Measurements from ENCODE around the gene PRKCG.
A peak's percentile ranks its signal among the peaks of the same experiment; 100 is the strongest.

Gene PRKCG

DNA sequence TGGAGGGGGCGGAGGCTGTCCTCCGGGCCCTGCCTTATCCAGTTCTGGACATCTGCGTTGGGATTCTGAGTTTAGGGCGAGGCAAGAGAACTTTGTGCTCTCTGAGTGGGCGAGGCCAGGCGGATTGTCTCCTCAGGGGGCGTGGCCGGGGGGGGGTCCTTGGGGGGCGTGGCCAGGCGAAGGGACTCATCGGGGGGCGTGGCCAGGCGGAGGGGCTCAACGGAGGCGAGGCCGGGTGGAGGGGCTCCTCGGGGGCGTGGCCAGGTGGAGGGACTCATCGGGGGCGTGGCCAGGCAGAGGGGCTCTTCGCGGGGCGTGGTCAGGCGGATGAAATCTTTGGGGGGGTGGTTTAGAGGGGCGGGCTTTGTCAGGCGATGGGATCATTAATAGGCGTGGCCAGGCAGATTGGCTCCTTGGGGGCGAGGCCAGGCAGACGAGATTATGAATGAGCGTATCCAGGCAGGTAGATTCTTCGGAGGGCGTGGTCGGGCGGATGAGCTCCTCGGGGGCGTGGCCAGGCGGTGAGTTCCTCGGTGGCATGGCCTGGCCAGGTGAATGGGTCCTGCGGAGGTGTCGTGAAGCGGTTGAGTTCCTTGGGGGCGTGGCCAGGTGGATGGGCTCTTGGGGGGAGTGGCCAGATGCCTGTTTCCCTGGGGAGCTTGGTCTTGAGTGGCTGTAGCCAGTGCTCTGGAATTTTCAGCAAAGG lies 16.8 kb downstream of the PRKCG start:
- DNase-seq (ENCODE audit: low read depth in 2 of 2): no peak
- no peak for TF ChIP-seq CTCF (IDR thresholded peaks at IDR 0.05; ENCODE audit: low read depth, low read length)

DNA sequence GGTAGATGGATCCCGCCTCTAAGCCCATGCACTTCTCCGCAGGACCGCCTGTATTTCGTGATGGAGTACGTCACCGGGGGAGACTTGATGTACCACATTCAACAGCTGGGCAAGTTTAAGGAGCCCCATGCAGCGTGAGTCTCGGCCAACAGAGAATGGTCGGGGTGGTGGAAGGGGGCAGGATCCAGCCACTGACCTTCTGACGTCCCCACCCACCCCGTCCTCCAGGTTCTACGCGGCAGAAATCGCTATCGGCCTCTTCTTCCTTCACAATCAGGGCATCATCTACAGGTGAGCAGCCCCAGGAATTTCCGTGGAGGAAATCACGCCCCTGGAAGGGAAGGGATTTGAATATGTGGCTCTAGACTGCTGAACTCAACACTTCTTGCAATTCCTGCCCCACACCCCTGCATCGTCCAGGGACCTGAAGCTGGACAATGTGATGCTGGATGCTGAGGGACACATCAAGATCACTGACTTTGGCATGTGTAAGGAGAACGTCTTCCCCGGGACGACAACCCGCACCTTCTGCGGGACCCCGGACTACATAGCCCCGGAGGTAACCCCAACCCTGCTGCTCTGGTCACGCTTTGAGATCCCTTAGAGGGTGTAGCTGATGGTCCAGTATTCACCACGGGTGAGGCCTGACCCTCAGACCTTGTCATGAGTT lies 18.3 kb downstream of the PRKCG start:
- H3K4me3 ChIP-seq (replicated peaks in 1 of 2; ENCODE audit: low read depth in 2 of 2, low read length in 2 of 2): no peak overlapping the region
- TF ChIP-seq CTCF (IDR thresholded peaks at IDR 0.05; ENCODE audit: low read depth, low read length): no peak
- no peak for DNase-seq (ENCODE audit: low read depth in 2 of 2)

More for the DNA sequence above, 16.8 kb downstream of the PRKCG start:
- no peak overlapping the region for H3K4me3 ChIP-seq (replicated peaks in 1 of 2; ENCODE audit: low read depth in 2 of 2, low read length in 2 of 2)

GRCh38 chr19:53903055-53903680 lies 21.2 kb downstream of the PRKCG start:
- H3K4me3 ChIP-seq (replicated peaks in 1 of 2; ENCODE audit: low read depth in 2 of 2, low read length in 2 of 2): no peak overlapping the region
- no peak for TF ChIP-seq CTCF (IDR thresholded peaks at IDR 0.05; ENCODE audit: low read depth, low read length)
- peak; percentile 48 to 59 for DNase-seq (ENCODE audit: low read depth in 2 of 2)

DNA sequence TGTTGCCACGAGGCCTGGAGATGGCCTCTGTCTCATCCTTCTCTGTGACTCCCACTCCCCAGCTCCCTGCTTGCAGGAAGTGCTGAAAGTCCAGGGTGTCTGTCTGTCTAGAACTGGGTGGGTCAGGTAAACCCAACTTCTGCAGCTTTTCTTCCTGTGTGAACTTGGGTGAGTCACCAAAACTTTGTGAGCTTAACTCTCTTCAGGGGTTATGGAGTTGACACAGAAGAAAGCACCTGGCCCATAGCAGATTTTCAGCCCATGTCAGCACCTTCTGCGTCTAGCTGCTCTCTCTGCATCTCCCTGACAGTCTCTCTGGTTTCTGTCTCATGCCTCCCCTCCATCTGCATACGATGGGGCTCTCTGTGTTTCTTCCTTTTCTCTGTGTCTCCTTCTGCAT lies 22.9 kb downstream of the PRKCG start:
- TF ChIP-seq CTCF (IDR thresholded peaks at IDR 0.05; ENCODE audit: low read depth, low read length): no peak
- H3K4me3 ChIP-seq (replicated peaks in 1 of 2; ENCODE audit: low read depth in 2 of 2, low read length in 2 of 2): no peak overlapping the region
- DNase-seq (ENCODE audit: low read depth in 2 of 2): no peak

- DNase-seq (ENCODE audit: low read depth in 2 of 2): no peak
- TF ChIP-seq CTCF (IDR thresholded peaks at IDR 0.05; ENCODE audit: low read depth, low read length): no peak
- H3K4me3 ChIP-seq (replicated peaks in 1 of 2; ENCODE audit: low read depth in 2 of 2, low read length in 2 of 2): no peak overlapping the region
Measured at GRCh38 chr19:53905787-53906186, 23.8 kb downstream of the PRKCG start.

- peak; percentile 90 for TF ChIP-seq CTCF (IDR thresholded peaks at IDR 0.05; ENCODE audit: low read depth, low read length)
- no peak overlapping the region for H3K4me3 ChIP-seq (replicated peaks in 1 of 2; ENCODE audit: low read depth in 2 of 2, low read length in 2 of 2)
- peak; percentile 28 to 35 for DNase-seq (ENCODE audit: low read depth in 2 of 2)
Measured at GRCh38 chr19:53906211-53907192, 24.5 kb downstream of the PRKCG start.
